ENCODE results near the gene IGFLR1.

Gene IGFLR1

GRCh38 chr19:35767288-35768081 lies 25.2 kb upstream of the IGFLR1 start:
- Histone ChIP-seq H3K9ac (ENCODE audit: low read length) (no peak overlapping the region), H2AFZ (ENCODE audit: low read length) (no peak overlapping the region), H3K27me3 (replicated peaks; ENCODE audit: insufficient read depth, low read length) (no peaks in the 10 kb centered on the region), H3K4me2 (ENCODE audit: low read depth, low read length) (no peak overlapping the region), H3F3A (ENCODE audit: insufficient read depth, low read length) (no peaks in the 10 kb centered on the region), H3K27ac (ENCODE audit: low read length) (no peak overlapping the region), H3K9me2 (replicated peaks; ENCODE audit: insufficient read depth, low read length) (no peaks in the 10 kb centered on the region), H3K79me2 (ENCODE audit: low read length) (no peaks in the 10 kb centered on the region), H3K9me3 (replicated peaks; ENCODE audit: insufficient read depth, low read length) (no peaks in the 10 kb centered on the region), H4K20me1 (ENCODE audit: insufficient read depth, low read length) (no peaks in the 10 kb centered on the region), H3K36me3 (replicated peaks; ENCODE audit: insufficient read depth, low read length) (no peaks in the 10 kb centered on the region), H3K4me1 (ENCODE audit: low read length) (no peaks in the 10 kb centered on the region), H3K4me3 (ENCODE audit: low read length) (no peak overlapping the region)
- TF ChIP-seq EZH2 (optimal IDR thresholded peaks at IDR 0.05; ENCODE audit: low read depth, low read length) (no peak), EZH2phosphoT487 (IDR thresholded peaks at IDR 0.05; ENCODE audit: low read length) (no peak)
- TF ChIP-seq, protein P1, sequence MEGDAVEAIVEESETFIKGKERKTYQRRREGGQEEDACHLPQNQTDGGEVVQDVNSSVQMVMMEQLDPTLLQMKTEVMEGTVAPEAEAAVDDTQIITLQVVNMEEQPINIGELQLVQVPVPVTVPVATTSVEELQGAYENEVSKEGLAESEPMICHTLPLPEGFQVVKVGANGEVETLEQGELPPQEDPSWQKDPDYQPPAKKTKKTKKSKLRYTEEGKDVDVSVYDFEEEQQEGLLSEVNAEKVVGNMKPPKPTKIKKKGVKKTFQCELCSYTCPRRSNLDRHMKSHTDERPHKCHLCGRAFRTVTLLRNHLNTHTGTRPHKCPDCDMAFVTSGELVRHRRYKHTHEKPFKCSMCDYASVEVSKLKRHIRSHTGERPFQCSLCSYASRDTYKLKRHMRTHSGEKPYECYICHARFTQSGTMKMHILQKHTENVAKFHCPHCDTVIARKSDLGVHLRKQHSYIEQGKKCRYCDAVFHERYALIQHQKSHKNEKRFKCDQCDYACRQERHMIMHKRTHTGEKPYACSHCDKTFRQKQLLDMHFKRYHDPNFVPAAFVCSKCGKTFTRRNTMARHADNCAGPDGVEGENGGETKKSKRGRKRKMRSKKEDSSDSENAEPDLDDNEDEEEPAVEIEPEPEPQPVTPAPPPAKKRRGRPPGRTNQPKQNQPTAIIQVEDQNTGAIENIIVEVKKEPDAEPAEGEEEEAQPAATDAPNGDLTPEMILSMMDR (IDR thresholded peaks at IDR 0.05; ENCODE audit: low read length), result no peak
- DNase-seq, result no peak

- TF ChIP-seq, protein P1 (IDR thresholded peaks at IDR 0.05; ENCODE audit: low read length), result no peak
- TF ChIP-seq EZH2phosphoT487 (IDR thresholded peaks at IDR 0.05; ENCODE audit: low read length) (no peak), EZH2 (optimal IDR thresholded peaks at IDR 0.05; ENCODE audit: low read depth, low read length) (no peak)
- no peak overlapping the region for H3K27ac ChIP-seq (ENCODE audit: low read length)
- H4K20me1 ChIP-seq (ENCODE audit: insufficient read depth, low read length), result no peaks in the 10 kb centered on the region
- H3K36me3 ChIP-seq (replicated peaks; ENCODE audit: insufficient read depth, low read length), result no peaks in the 10 kb centered on the region
- DNase-seq, result no peak
- no peaks in the 10 kb centered on the region for H3K79me2 ChIP-seq (ENCODE audit: low read length)
- no peak overlapping the region for H3K4me3 ChIP-seq (ENCODE audit: low read length)
- no peaks in the 10 kb centered on the region for H3K9me3 ChIP-seq (replicated peaks; ENCODE audit: insufficient read depth, low read length)
- no peaks in the 10 kb centered on the region for H3K4me1 ChIP-seq (ENCODE audit: low read length)
- no peaks in the 10 kb centered on the region for H3F3A ChIP-seq (ENCODE audit: insufficient read depth, low read length)
- H2AFZ ChIP-seq (ENCODE audit: low read length), result no peak overlapping the region
- no peaks in the 10 kb centered on the region for H3K27me3 ChIP-seq (replicated peaks; ENCODE audit: insufficient read depth, low read length)
- H3K4me2 ChIP-seq (ENCODE audit: low read depth, low read length), result no peak overlapping the region
- no peaks in the 10 kb centered on the region for H3K9me2 ChIP-seq (replicated peaks; ENCODE audit: insufficient read depth, low read length)
- H3K9ac ChIP-seq (ENCODE audit: low read length), result no peak overlapping the region
Observed at GRCh38 chr19:35766571-35767104, 24.4 kb upstream of the IGFLR1 start.

DNA sequence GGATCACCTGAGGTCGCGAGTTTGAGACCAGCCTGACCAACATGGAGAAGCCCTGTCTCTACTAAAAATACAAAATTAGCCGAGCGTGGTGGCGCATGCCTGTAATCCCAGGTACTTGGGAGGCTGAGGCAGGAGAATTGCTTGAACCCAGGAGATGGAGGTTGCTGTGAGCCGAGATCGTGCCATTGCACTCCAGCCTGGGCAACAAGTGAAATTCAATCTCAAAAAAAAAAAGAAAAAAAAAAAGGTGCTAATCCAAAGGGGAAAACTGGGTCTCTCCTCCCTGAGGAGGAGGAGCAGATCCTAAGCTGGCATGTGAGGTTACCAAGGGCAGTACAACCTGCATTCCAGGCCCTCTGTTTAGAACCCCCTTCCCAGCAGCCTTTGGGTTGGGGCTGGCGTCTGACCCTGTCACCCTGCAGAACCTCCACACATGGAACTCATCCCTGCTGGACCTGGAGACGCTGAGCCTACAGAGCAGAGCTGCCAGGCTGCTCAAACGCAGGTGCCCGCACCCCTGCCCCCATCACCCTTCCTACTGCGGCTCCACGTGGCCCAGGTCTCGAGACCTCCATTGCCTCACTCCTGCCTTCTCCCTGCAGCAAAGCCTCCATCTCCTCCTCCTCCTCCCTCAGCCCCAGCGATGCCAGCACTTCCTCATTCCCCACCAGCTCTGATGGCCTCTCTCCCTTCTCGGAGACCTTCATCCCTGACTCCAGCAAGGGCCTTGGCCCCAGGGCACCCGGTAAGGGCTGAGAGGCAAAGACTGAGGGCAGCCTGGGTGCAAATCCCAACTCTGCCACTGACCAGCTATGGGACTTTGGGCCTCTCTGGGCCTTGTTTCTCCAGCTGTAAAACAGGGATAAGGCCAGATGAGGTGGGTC lies 22.4 kb upstream of the IGFLR1 start:
- H2AFZ ChIP-seq (ENCODE audit: low read length), result no peak overlapping the region
- H3K9me2 ChIP-seq (replicated peaks; ENCODE audit: insufficient read depth, low read length), result no peaks in the 10 kb centered on the region
- H3K4me2 ChIP-seq (ENCODE audit: low read depth, low read length), result no peak overlapping the region
- TF ChIP-seq, protein P1 (IDR thresholded peaks at IDR 0.05; ENCODE audit: low read length), result no peak
- no peak for TF ChIP-seq EZH2 (optimal IDR thresholded peaks at IDR 0.05; ENCODE audit: low read depth, low read length)
- TF ChIP-seq EZH2phosphoT487 (IDR thresholded peaks at IDR 0.05; ENCODE audit: low read length), result no peak
- no peak overlapping the region for H3K27ac ChIP-seq (ENCODE audit: low read length)
- H3K9me3 ChIP-seq (replicated peaks; ENCODE audit: insufficient read depth, low read length), result no peaks in the 10 kb centered on the region
- H3K4me3 ChIP-seq (ENCODE audit: low read length), result no peak overlapping the region
- H4K20me1 ChIP-seq (ENCODE audit: insufficient read depth, low read length), result no peaks in the 10 kb centered on the region
- peaks cover 2% of the 10 kb centered on the region for H3K79me2 ChIP-seq (ENCODE audit: low read length)
- H3K36me3 ChIP-seq (replicated peaks; ENCODE audit: insufficient read depth, low read length), result no peaks in the 10 kb centered on the region
- H3K27me3 ChIP-seq (replicated peaks; ENCODE audit: insufficient read depth, low read length), result no peaks in the 10 kb centered on the region
- no peak overlapping the region for H3K9ac ChIP-seq (ENCODE audit: low read length)
- H3K4me1 ChIP-seq (ENCODE audit: low read length), result no peaks in the 10 kb centered on the region
- DNase-seq, result no peak
- H3F3A ChIP-seq (ENCODE audit: insufficient read depth, low read length), result no peaks in the 10 kb centered on the region
